Measurements from ENCODE around the gene MAML2. TPM values are rescaled to one million over a fixed set of nuclear protein-coding genes. Genes with fewer than 3 reads are reported as not detected.

The MAML2 gene
- total RNA-seq, 1 experiment from 2014 or later, result 2.7 TPM

- no peak overlapping the region for H3K27ac ChIP-seq (ENCODE audit: insufficient read length, low read depth, low read length)
- no peak for TF ChIP-seq CTCF (conservative IDR thresholded peaks at IDR 0.05)
- Mint-ChIP-seq H3K27ac (no peak overlapping the region; a peak in 1 of 7 replicates), H3K4me3 (no peak overlapping the region), H3K9me3 (no peaks in the 10 kb centered on the region), H3K4me1 (no peaks in the 10 kb centered on the region; a peak in 1 of 4 replicates), H3K27me3 (ENCODE audit: low read depth) (no peaks in the 10 kb centered on the region), H3K36me3 (ENCODE audit: insufficient read depth in 1 of 3, low read depth in 3 of 3) (peaks cover 0 to 9% (median 0%) of the 10 kb centered on the region in 3 experiments; a peak in 3 of 7 replicates)
- no peaks in the 10 kb centered on the region for H3K9me3 ChIP-seq (ENCODE audit: control insufficient read depth, low read depth, low read length)
- no peak overlapping the region for H3K56ac ChIP-seq (ENCODE audit: insufficient read length, low read depth, low read length)
- H2BK12ac ChIP-seq (ENCODE audit: insufficient read length, low read depth, low read length), result no peak overlapping the region
- no peak overlapping the region for H3K14ac ChIP-seq (ENCODE audit: insufficient read depth, low read length)
- H3K4me1 ChIP-seq (ENCODE audit: insufficient read depth, low read length), result no peaks in the 10 kb centered on the region; the same call in 1 of the 2 replicates
- H3K4ac ChIP-seq (ENCODE audit: low read depth, low read length), result no peak overlapping the region
- H3K4me2 ChIP-seq (ENCODE audit: insufficient read depth, insufficient read length, low read length), result no peak overlapping the region
- no peak overlapping the region for H4K5ac ChIP-seq (ENCODE audit: insufficient read length, low read depth, low read length)
- no peak for DNase-seq
- no peaks in the 10 kb centered on the region for H4K20me1 ChIP-seq (ENCODE audit: control insufficient read depth, insufficient read depth, insufficient read length)
- H2BK5ac ChIP-seq (ENCODE audit: insufficient read length, low read length), result no peak overlapping the region
- WGBS (ENCODE audit: extremely low coverage, insufficient read length, low lambda C conversion rate), result no CpG with 5 or more reads among the region's 1 CpG
- no peak overlapping the region for H4K8ac ChIP-seq (replicated peaks; ENCODE audit: insufficient read length, low read depth, low read length)
- no peak overlapping the region for H2BK15ac ChIP-seq (ENCODE audit: low read depth, low read length)
- no peak overlapping the region for H3K23ac ChIP-seq (ENCODE audit: insufficient read length, low read depth, low read length)
- H3K18ac ChIP-seq (ENCODE audit: insufficient read length, low read depth, low read length), result no peak overlapping the region
- H3K79me2 ChIP-seq (ENCODE audit: insufficient read depth, low read length), result no peaks in the 10 kb centered on the region
- H2AK5ac ChIP-seq (ENCODE audit: insufficient read length, low read length), result no peak overlapping the region
- no peak overlapping the region for H3K9ac ChIP-seq (ENCODE audit: extremely low read depth, insufficient read length, low read length)
- H3T11ph ChIP-seq (ENCODE audit: low read length), result no peak overlapping the region
- H4K91ac ChIP-seq (ENCODE audit: insufficient read length, low read depth, low read length), result no peak overlapping the region
- H2BK20ac ChIP-seq (ENCODE audit: low read depth, low read length, poor library complexity, severe bottlenecking), result no peak overlapping the region
- no peak overlapping the region for H2AFZ ChIP-seq (ENCODE audit: low read length)
- H2BK120ac ChIP-seq (ENCODE audit: low read depth, low read length, poor library complexity, severe bottlenecking), result no peak overlapping the region
- no peaks in the 10 kb centered on the region for H3K79me1 ChIP-seq (ENCODE audit: insufficient read depth, low read depth, low read length, poor library complexity, severe bottlenecking)
- H3K23me2 ChIP-seq (ENCODE audit: insufficient read length, low read depth, low read length, poor library complexity, severe bottlenecking), result no peaks in the 10 kb centered on the region
- no peaks in the 10 kb centered on the region for H3K27me3 ChIP-seq (ENCODE audit: insufficient read depth, low read length)
Measured at GRCh38 chr11:96357794-96358193, 14.8 kb upstream of the MAML2 start.
